ENCODE results near the gene TMEM59.

DNA sequence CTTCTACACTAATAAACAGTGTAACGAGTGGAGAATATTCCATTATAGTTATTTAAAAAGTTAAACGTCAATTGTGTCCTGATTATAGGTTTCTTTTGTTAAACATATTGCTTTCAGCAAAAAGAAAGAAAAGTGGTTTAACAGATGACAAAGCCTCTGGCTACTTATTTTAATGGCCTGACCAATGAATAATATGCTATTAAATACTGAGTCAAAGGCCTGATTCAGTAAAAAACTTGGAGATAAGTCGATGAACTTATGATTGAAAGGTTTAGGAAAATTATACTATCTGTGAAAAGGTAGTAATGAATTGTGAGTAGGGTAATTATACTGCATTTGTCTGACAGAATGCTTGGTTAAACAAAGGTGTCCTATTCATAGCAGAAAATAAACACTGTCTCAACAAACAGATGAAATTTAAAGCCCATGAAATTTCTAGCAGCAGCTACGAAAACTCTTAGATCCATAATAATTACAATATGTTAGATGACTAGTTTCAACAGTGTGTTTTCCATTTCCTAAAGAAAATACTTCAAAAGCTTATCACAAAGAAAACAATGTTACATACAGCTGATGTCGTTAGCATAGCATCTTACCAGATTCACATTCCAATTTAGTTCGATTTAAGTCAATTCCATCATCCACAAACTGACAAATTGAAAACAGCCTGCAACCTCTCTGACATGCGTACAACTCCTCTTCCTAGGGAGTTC is 6.2 kb downstream of the TMEM59 start:
- TF ChIP-seq, protein P1, sequence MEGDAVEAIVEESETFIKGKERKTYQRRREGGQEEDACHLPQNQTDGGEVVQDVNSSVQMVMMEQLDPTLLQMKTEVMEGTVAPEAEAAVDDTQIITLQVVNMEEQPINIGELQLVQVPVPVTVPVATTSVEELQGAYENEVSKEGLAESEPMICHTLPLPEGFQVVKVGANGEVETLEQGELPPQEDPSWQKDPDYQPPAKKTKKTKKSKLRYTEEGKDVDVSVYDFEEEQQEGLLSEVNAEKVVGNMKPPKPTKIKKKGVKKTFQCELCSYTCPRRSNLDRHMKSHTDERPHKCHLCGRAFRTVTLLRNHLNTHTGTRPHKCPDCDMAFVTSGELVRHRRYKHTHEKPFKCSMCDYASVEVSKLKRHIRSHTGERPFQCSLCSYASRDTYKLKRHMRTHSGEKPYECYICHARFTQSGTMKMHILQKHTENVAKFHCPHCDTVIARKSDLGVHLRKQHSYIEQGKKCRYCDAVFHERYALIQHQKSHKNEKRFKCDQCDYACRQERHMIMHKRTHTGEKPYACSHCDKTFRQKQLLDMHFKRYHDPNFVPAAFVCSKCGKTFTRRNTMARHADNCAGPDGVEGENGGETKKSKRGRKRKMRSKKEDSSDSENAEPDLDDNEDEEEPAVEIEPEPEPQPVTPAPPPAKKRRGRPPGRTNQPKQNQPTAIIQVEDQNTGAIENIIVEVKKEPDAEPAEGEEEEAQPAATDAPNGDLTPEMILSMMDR (IDR thresholded peaks at IDR 0.05; ENCODE audit: control extremely low read depth in 1 of 3, insufficient read depth in 1 of 3, low read depth in 1 of 3, low read length in 3 of 3), result no peak
- TF ChIP-seq TAF1 (IDR thresholded peaks at IDR 0.05; ENCODE audit: low read depth, low read length) (no peak), TEAD4 (IDR thresholded peaks at IDR 0.05; ENCODE audit: low read depth, low read length) (no peak), BRCA1 (IDR thresholded peaks at IDR 0.05; ENCODE audit: low read depth, low read length) (no peak), SIN3A (conservative IDR thresholded peaks at IDR 0.05 in 1 of 2, IDR thresholded peaks at IDR 0.05 in 1 of 2; ENCODE audit: low read depth in 1 of 2, low read length in 2 of 2) (no peak), CHD1 (IDR thresholded peaks at IDR 0.05; ENCODE audit: low read depth, low read length) (no peak), SRF (IDR thresholded peaks at IDR 0.05; ENCODE audit: low read depth, low read length) (no peak), POLR2AphosphoS5 (IDR thresholded peaks at IDR 0.05; ENCODE audit: low read depth, low read length) (no peak), ZNF274 (IDR thresholded peaks at IDR 0.05; ENCODE audit: borderline replicate concordance, extremely low read depth, low read length) (no peak), POLR2A (IDR thresholded peaks at IDR 0.05; ENCODE audit: control extremely low read depth in 1 of 2, low read depth in 2 of 2, low read length in 2 of 2) (no peak), RFX5 (IDR thresholded peaks at IDR 0.05; ENCODE audit: borderline replicate concordance, low read depth, low read length) (no peak), KDM4A (IDR thresholded peaks at IDR 0.05; ENCODE audit: low read depth, low read length, severe bottlenecking) (no peak)
- TF ChIP-seq, protein P2, sequence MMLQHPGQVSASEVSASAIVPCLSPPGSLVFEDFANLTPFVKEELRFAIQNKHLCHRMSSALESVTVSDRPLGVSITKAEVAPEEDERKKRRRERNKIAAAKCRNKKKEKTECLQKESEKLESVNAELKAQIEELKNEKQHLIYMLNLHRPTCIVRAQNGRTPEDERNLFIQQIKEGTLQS (IDR thresholded peaks at IDR 0.05; ENCODE audit: insufficient read depth, low read depth, low read length), result no peak
